Measurements from ENCODE around the gene ULBP3.
"Not testable (repeated sequence)": the region's sequence is repeated elsewhere in the genome, so short reads cannot be mapped to it uniquely, and the experiment has no call there.

- TF ChIP-seq CTCF (IDR thresholded peaks at IDR 0.05; ENCODE audit: insufficient read depth, low read length, poor library complexity, severe bottlenecking); EZH2phosphoT487 (conservative IDR thresholded peaks at IDR 0.05; ENCODE audit: low read length): not testable (repeated sequence)
These were observed 51.8 kb downstream of the ULBP3 start for GRCh38 chr6:150017186-150017521.
